Neuronal stem cell (in vitro differentiated cells): ENCODE measurements around the gene NEK2.

Experiments
- DNase-seq: peaks from one replicate; pipeline ENCODE4 v3.0.0-alpha.2; 2013; ENCODE audit warnings: low spot score
- H2AFZ ChIP-seq: one replicate; pipeline ENCODE4 v1.6.1; 2013; ENCODE audit warnings: mild to moderate bottlenecking, low read length, inconsistent platforms
- H2AK5ac ChIP-seq: 2 replicates; pipeline ENCODE4 v1.6.1; 2013; ENCODE audit warnings: low read depth, mild to moderate bottlenecking, inconsistent platforms, low read length, moderate library complexity, mixed read lengths
- H2BK120ac ChIP-seq: 2 replicates; pipeline ENCODE4 v1.6.1; 2013; ENCODE audit warnings: low read depth, mild to moderate bottlenecking, inconsistent platforms, low read length, moderate library complexity, mixed read lengths
- H2BK12ac ChIP-seq: one replicate; pipeline ENCODE4 v1.6.1; 2013; ENCODE audit warnings: low read length, inconsistent platforms
- H2BK15ac ChIP-seq: 2 replicates; pipeline ENCODE4 v1.6.1; 2013; ENCODE audit warnings: mild to moderate bottlenecking, low read length, inconsistent platforms, mixed read lengths
- H2BK5ac ChIP-seq: one replicate; pipeline ENCODE4 v1.6.1; 2013; ENCODE audit warnings: inconsistent platforms, mild to moderate bottlenecking, low read length, moderate library complexity
- H3K14ac ChIP-seq: one replicate; pipeline ENCODE4 v1.6.1; 2013; ENCODE audit warnings: low read length, inconsistent platforms
- H3K18ac ChIP-seq: 2 replicates; pipeline ENCODE4 v1.6.1; 2013; ENCODE audit warnings: low read length, inconsistent platforms
- H3K23ac ChIP-seq: 2 replicates; pipeline ENCODE4 v1.6.1; 2013; ENCODE audit warnings: low read depth, mild to moderate bottlenecking, mixed read lengths, low read length, inconsistent platforms; ENCODE audit not compliant: poor library complexity
- H3K27ac ChIP-seq: replicated peaks from 3 replicates; pipeline ENCODE4 v1.5.1; 2013; ENCODE audit warnings: low read length, inconsistent platforms
- H3K27me3 ChIP-seq, 3 experiments: 2 replicates each; pipeline ENCODE4 v1.6.1; 2013; ENCODE audit warnings: low read length in 3 of 3, mild to moderate bottlenecking in 2 of 3, inconsistent platforms in 1 of 3, low read depth in 1 of 3, mixed read lengths in 1 of 3, moderate library complexity in 1 of 3; ENCODE audit not compliant: control insufficient read depth in 3 of 3, insufficient read depth in 3 of 3
- H3K36me3 ChIP-seq, 2 donors: replicated peaks in 1 of 2; 2 replicates each; pipeline ENCODE4 v1.6.1; 2013; ENCODE audit warnings: low read length in 2 of 2; ENCODE audit not compliant: control insufficient read depth in 2 of 2, insufficient read depth in 2 of 2
- H3K4ac ChIP-seq: 2 replicates; pipeline ENCODE4 v1.6.1; 2013; ENCODE audit warnings: inconsistent platforms, mild to moderate bottlenecking, low read length, moderate library complexity
- H3K4me1 ChIP-seq, 2 donors: 1 replicate in 1 of 2; 2 replicates in 1 of 2; pipeline ENCODE4 v1.6.1; 2013; ENCODE audit warnings: low read length in 2 of 2, low read depth in 1 of 2; ENCODE audit not compliant: control insufficient read depth in 2 of 2, insufficient read depth in 1 of 2
- H3K4me2 ChIP-seq: one replicate; pipeline ENCODE4 v1.6.1; 2013; ENCODE audit warnings: mild to moderate bottlenecking, low read length, inconsistent platforms; ENCODE audit not compliant: insufficient read depth, poor library complexity, severe bottlenecking
- H3K4me3 ChIP-seq, 2 donors: 2 replicates each; pipeline ENCODE4 v1.5.1; 2013; ENCODE audit warnings: low read length in 2 of 2, mild to moderate bottlenecking in 2 of 2, inconsistent platforms in 1 of 2, moderate library complexity in 1 of 2
- H3K79me1 ChIP-seq: one replicate; pipeline ENCODE4 v1.6.1; 2013; ENCODE audit warnings: low read depth, mild to moderate bottlenecking, inconsistent platforms, low read length, moderate library complexity
- H3K9ac ChIP-seq: one replicate; pipeline ENCODE4 v1.6.1; 2013; ENCODE audit warnings: mild to moderate bottlenecking, low read depth, low read length, inconsistent platforms; ENCODE audit not compliant: poor library complexity
- H3K9me3 ChIP-seq, 2 donors: replicated peaks in 1 of 2; 2 replicates each; pipeline versions ENCODE3 to v1.6.1; 2013; ENCODE audit warnings: low read length in 2 of 2, mild to moderate bottlenecking in 2 of 2, inconsistent platforms in 1 of 2, low read depth in 1 of 2, mixed read lengths in 1 of 2, moderate library complexity in 1 of 2; ENCODE audit not compliant: control insufficient read depth in 2 of 2, insufficient read depth in 1 of 2
- H4K8ac ChIP-seq: one replicate; pipeline ENCODE4 v1.6.1; 2013; ENCODE audit warnings: low read depth, mild to moderate bottlenecking, inconsistent platforms, low read length, moderate library complexity
- H4K91ac ChIP-seq: one replicate; pipeline ENCODE4 v1.6.1; 2013; ENCODE audit warnings: low read length, low read depth, mild to moderate bottlenecking, inconsistent platforms; ENCODE audit not compliant: poor library complexity
- WGBS, 2 donors: extraction: QIAGEN DNeasy Blood & Tissue Kit; methylation state at CpG; one replicate each; pipeline ENCODE4 v1.1.7; 2013; ENCODE audit warnings: missing lambda C conversion rate in 2 of 2, mixed read lengths in 1 of 2; ENCODE audit not compliant: insufficient read length in 2 of 2, insufficient replicate concordance in 1 of 2; ENCODE audit errors: extremely low coverage in 2 of 2; 5-methylcytosine and 5-hydroxymethylcytosine counted together

The NEK2 gene

GRCh38 chr1:211650904-211651303 lies 24.5 kb downstream of the NEK2 start:
- Histone ChIP-seq H3K79me1 (no peaks in the 10 kb centered on the region), H2AK5ac (no peak overlapping the region), H2BK5ac (no peak overlapping the region), H3K27me3 (peaks cover 0 to 24% (median 0%) of the 10 kb centered on the region in 3 experiments), H3K23ac (no peak overlapping the region), H4K91ac (no peak overlapping the region), H3K9ac (no peak overlapping the region), H4K8ac (no peak overlapping the region), H2AFZ (no peak overlapping the region), H2BK120ac (no peak overlapping the region), H3K36me3 (no peaks in the 10 kb centered on the region), H3K4me1 (peaks cover 8 to 11% of the 10 kb centered on the region in 2 donors), H3K18ac (no peak overlapping the region), H3K14ac (no peak overlapping the region), H2BK15ac (no peak overlapping the region), H2BK12ac (no peak overlapping the region), H3K4me3 (no peak overlapping the region), H3K4me2 (no peak overlapping the region), H3K4ac (no peak overlapping the region), H3K9me3 (no peaks in the 10 kb centered on the region), H3K27ac (no peak overlapping the region)
- no peak for DNase-seq
- WGBS, 2 donors: no CpG with 5 or more reads among the region's 7 CpGs

GRCh38 chr1:211648980-211649934 lies 26.2 kb downstream of the NEK2 start:
- H3K79me1 ChIP-seq: no peaks in the 10 kb centered on the region
- DNase-seq: no peak
- peaks cover 4 to 6% of the 10 kb centered on the region in 2 donors for H3K4me1 ChIP-seq
- no peak overlapping the region for H3K23ac ChIP-seq
- no peak overlapping the region for H2BK120ac ChIP-seq
- no peak overlapping the region for H2BK15ac ChIP-seq
- H4K8ac ChIP-seq: no peak overlapping the region
- no peak overlapping the region for H2BK12ac ChIP-seq
- no peak overlapping the region for H3K4me2 ChIP-seq
- H3K4ac ChIP-seq: no peak overlapping the region
- H3K9ac ChIP-seq: no peak overlapping the region
- H3K27ac ChIP-seq: no peak overlapping the region
- no peak overlapping the region for H2BK5ac ChIP-seq
- no peak overlapping the region for H3K18ac ChIP-seq
- H3K14ac ChIP-seq: peak overlapping the region; percentile 26
- H3K36me3 ChIP-seq: no peaks in the 10 kb centered on the region
- H3K27me3 ChIP-seq: peaks cover 0 to 21% (median 0%) of the 10 kb centered on the region in 3 experiments
- H2AFZ ChIP-seq: no peak overlapping the region
- no peaks in the 10 kb centered on the region for H3K9me3 ChIP-seq
- peak overlapping the region; percentile 56 for H2AK5ac ChIP-seq
- H4K91ac ChIP-seq: no peak overlapping the region
- no CpG with 5 or more reads among the region's 9 CpGs for WGBS, 2 donors
- no peak overlapping the region for H3K4me3 ChIP-seq

GRCh38 chr1:211648336-211648735 lies 27.1 kb downstream of the NEK2 start:
- WGBS, 2 donors: no CpG with 5 or more reads among the region's 3 CpGs

GRCh38 chr1:211647711-211648121 lies 27.7 kb downstream of the NEK2 start:
- Histone ChIP-seq H2BK12ac (no peak overlapping the region), H4K8ac (no peak overlapping the region), H3K4me3 (peak overlapping the region in 1 of 2 donors; percentile 48), H3K4me2 (no peak overlapping the region), H3K9me3 (no peaks in the 10 kb centered on the region), H3K27ac (no peak overlapping the region), H2BK15ac (no peak overlapping the region), H4K91ac (no peak overlapping the region), H3K9ac (no peak overlapping the region), H3K18ac (no peak overlapping the region), H3K4me1 (peaks cover 0 to 10% of the 10 kb centered on the region in 2 donors), H2AK5ac (no peak overlapping the region), H3K36me3 (no peaks in the 10 kb centered on the region), H3K23ac (no peak overlapping the region), H3K27me3 (peaks cover 0 to 28% (median 0%) of the 10 kb centered on the region in 3 experiments), H3K4ac (no peak overlapping the region), H3K79me1 (no peaks in the 10 kb centered on the region), H2BK5ac (no peak overlapping the region), H3K14ac (no peak overlapping the region), H2BK120ac (no peak overlapping the region), H2AFZ (no peak overlapping the region)
- WGBS, 2 donors: no CpG with 5 or more reads among the region's 4 CpGs
- DNase-seq: no peak

More at GRCh38 chr1:211648336-211648735, 27.1 kb downstream of the NEK2 start:
- no peak overlapping the region for H3K14ac ChIP-seq
- H3K4me2 ChIP-seq: no peak overlapping the region
- DNase-seq: no peak
- no peaks in the 10 kb centered on the region for H3K9me3 ChIP-seq
- no peak overlapping the region for H2AK5ac ChIP-seq
- H3K4ac ChIP-seq: no peak overlapping the region
- H3K27me3 ChIP-seq: peaks cover 0 to 21% (median 0%) of the 10 kb centered on the region in 3 experiments
- H3K79me1 ChIP-seq: no peaks in the 10 kb centered on the region
- H3K27ac ChIP-seq: no peak overlapping the region
- H3K4me1 ChIP-seq: peaks cover 0 to 8% of the 10 kb centered on the region in 2 donors
- H4K8ac ChIP-seq: no peak overlapping the region
- no peak overlapping the region for H3K18ac ChIP-seq
- no peak overlapping the region for H3K9ac ChIP-seq
- H2AFZ ChIP-seq: no peak overlapping the region
- H2BK15ac ChIP-seq: no peak overlapping the region
- H2BK120ac ChIP-seq: no peak overlapping the region
- H3K4me3 ChIP-seq: no peak overlapping the region
- no peaks in the 10 kb centered on the region for H3K36me3 ChIP-seq
- no peak overlapping the region for H2BK12ac ChIP-seq
- H4K91ac ChIP-seq: no peak overlapping the region
- H2BK5ac ChIP-seq: no peak overlapping the region
- H3K23ac ChIP-seq: no peak overlapping the region
